HG02973 (cell line): Measurements from ENCODE around the gene DAB2IP.

ENCODE experiments used
- ATAC-seq: cut with Tn5 transposase; IDR thresholded peaks from one replicate; pipeline ENCODE4 v1.9.1; 2021; ENCODE audit warnings: moderate library complexity; ENCODE audit not compliant: unreplicated experiment

Gene DAB2IP

GRCh38 chr9:121720311-121721057 is 69.0 kb downstream of the DAB2IP start:
- ATAC-seq: no peak

- ATAC-seq: no peak
These were observed 69.6 kb downstream of the DAB2IP start for GRCh38 chr9:121721058-121721350.

- ATAC-seq: no peak
These were observed 70.3 kb downstream of the DAB2IP start for GRCh38 chr9:121721770-121722169.

- no peak for ATAC-seq
These were observed 73.8 kb downstream of the DAB2IP start for GRCh38 chr9:121725008-121725775.

GRCh38 chr9:121727295-121728020 is 76.0 kb downstream of the DAB2IP start:
- ATAC-seq: no peak

DNA sequence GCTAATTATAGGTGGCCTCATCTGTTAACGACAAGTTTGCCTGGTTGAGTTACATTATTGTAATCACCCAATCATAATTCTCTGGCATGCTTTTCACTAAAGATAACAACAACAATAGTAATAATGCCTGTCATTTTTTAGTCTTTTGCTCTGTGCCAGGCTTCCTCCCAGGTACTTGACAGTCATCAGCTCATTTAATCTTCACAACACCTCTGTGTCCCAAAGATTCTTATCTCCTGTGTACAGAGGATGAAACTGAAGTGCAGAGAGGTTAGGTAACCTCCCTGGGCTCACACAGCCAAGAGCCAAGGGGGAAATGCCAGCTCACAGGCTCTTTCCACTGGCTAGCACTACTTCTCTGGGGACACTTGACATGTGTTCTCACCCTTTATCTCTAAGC is 77.5 kb downstream of the DAB2IP start:
- no peak for ATAC-seq

GRCh38 chr9:121729769-121730562 is 78.5 kb downstream of the DAB2IP start:
- ATAC-seq: no peak

GRCh38 chr9:121731090-121731489 is 79.7 kb downstream of the DAB2IP start:
- no peak for ATAC-seq

- no peak for ATAC-seq
These were observed 80.5 kb downstream of the DAB2IP start for GRCh38 chr9:121731919-121732318.

DNA sequence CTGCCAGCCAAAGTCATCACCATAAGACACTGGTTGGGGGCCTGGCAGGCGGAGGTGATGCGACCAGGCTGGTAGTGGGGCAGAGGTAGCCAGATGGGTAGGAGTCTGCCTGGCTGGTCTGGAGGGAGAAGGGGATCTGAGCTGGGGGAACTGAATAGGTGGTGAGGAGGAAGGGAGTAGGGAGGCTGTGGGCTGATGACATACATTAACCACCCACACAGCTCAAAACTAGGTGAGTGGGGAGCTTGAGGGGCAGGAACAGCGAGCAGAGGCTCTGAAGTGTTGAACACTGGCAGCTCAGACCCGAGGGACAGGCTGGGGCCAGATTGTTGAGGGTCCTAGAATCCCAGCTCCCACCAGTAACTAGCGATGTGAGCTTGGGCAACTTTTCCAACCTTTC is 81.0 kb downstream of the DAB2IP start:
- no peak for ATAC-seq

- ATAC-seq: no peak
These were observed 81.5 kb downstream of the DAB2IP start for GRCh38 chr9:121732886-121733285.

- ATAC-seq: no peak
These were observed 83.0 kb downstream of the DAB2IP start for GRCh38 chr9:121734465-121734864.

- no peak for ATAC-seq
These were observed 83.8 kb downstream of the DAB2IP start for GRCh38 chr9:121735065-121735792.

GRCh38 chr9:121735793-121736770 is 84.6 kb downstream of the DAB2IP start:
- ATAC-seq: no peak

DNA sequence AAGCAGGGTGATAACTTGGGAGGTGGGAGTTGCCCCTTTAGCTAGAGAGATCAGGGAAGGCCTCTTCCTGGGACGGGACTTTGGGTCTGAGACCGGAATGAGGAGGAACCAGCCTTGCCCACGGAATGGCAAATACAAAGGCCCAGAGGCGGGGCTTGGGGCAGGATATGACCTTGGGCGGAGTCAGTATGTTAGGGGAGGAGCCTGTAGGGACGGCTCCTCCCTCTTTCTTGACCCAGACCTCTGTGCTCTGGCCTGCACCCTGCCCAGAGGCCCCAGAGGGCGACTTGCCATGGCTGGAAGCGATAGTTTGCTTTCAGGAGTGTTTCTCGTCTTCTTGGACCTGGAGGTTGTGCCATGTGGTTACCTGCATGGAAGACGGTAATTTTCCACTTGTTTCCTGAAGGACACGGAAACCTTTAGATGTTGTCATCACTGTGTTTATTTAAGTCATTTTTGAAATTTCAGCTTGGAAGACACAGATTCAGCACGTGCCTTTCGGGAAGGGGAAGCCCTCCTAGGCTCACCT is 85.6 kb downstream of the DAB2IP start:
- ATAC-seq: no peak

GRCh38 chr9:121737481-121737931 is 86.1 kb downstream of the DAB2IP start:
- ATAC-seq: no peak

- ATAC-seq: no peak
These were observed 87.0 kb downstream of the DAB2IP start for GRCh38 chr9:121738411-121738810.

DNA sequence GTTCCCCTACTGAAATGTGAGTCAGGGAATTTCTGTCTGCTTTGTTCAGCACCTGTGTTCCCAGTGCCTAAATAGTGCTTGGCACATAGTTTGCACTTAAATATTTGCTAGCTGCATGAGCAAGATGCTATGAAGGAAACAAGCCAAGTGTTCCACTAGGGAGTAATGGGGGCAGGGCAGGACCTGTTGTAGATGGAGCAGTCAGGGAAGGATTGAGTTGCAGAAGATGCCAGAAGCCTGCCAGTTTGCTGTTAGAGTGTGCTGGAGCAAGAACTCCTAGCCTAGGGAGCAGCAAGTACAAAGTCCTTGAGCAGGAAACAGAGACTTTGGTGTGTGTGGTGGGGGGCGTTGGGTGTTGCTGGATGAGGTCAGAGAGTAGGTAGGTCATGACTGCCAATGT is 87.5 kb downstream of the DAB2IP start:
- no peak for ATAC-seq

- no peak for ATAC-seq
These were observed 88.5 kb downstream of the DAB2IP start for GRCh38 chr9:121739971-121740370.
